ENCODE data around the gene ADGRD1.

The ADGRD1 gene

DNA sequence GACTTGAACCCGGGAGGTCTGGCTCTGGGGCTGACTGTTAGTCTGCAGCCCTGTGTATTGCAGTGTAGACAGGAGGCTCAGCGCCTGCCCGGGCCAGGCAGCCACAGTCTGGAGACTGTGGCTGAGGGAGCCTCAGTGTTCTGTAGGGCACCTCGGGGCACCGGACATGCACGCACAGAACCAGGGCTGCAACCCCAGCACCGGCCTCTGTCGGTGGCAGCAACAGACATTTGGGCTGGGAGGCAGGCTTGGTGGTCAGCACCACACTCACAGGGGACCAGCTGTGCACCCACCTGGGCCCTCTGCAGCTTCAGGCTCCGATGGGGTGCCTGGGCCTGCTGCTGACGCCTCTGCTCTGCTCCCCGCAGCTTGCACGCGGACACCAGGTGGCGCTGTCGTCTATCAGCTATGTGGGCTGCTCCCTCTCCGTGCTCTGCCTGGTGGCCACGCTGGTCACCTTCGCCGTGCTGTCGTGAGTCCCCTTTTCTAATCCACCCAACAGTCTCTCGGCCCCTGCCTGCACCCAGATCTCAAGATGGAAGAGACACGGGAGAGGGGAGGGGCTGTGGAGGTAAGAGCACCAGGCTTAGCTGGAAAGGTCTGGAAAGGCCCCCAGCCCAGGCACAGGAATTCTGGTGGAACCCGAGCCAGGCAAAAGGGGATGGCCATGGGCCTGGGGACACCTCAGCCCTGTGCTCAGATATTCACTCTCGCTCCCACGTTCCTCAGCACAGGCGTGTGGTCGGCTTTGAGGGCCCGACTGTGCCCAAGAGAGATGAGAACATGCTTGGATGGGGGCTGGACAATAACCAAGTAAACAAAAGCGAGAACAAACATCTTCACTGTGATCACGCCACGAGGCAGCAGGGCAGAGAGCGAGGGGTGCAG, 151.0 kb downstream of the ADGRD1 start:
- ATAC-seq (ENCODE audit: low read depth): peak; percentile 96
- Histone ChIP-seq H3K9me3 (ENCODE audit: severe bottlenecking) (no peaks in the 10 kb centered on the region), H3K27ac (ENCODE audit: poor library complexity, severe bottlenecking) (no peak overlapping the region), H3K4me3 (ENCODE audit: severe bottlenecking) (no peak overlapping the region), H3K27me3 (ENCODE audit: insufficient read depth, poor library complexity, severe bottlenecking) (no peaks in the 10 kb centered on the region), H3K4me1 (ENCODE audit: insufficient read depth, poor library complexity, severe bottlenecking) (no peaks in the 10 kb centered on the region), H3K36me3 (ENCODE audit: low read depth) (no peaks in the 10 kb centered on the region)
- TF ChIP-seq CTCF (IDR thresholded peaks at IDR 0.05; ENCODE audit: poor library complexity, severe bottlenecking): peak; percentile 90
- DNase-seq (ENCODE audit: low spot score): no peak

GRCh38 chr12:131105351-131105735, 151.6 kb downstream of the ADGRD1 start:
- ATAC-seq (ENCODE audit: low read depth): no peak
- TF ChIP-seq CTCF (IDR thresholded peaks at IDR 0.05; ENCODE audit: poor library complexity, severe bottlenecking): no peak
- Histone ChIP-seq H3K4me3 (ENCODE audit: severe bottlenecking) (no peak overlapping the region), H3K27me3 (ENCODE audit: insufficient read depth, poor library complexity, severe bottlenecking) (no peaks in the 10 kb centered on the region), H3K27ac (ENCODE audit: poor library complexity, severe bottlenecking) (no peak overlapping the region), H3K36me3 (ENCODE audit: low read depth) (no peaks in the 10 kb centered on the region), H3K9me3 (ENCODE audit: severe bottlenecking) (no peaks in the 10 kb centered on the region), H3K4me1 (ENCODE audit: insufficient read depth, poor library complexity, severe bottlenecking) (no peaks in the 10 kb centered on the region)
- DNase-seq (ENCODE audit: low spot score): no peak

DNA sequence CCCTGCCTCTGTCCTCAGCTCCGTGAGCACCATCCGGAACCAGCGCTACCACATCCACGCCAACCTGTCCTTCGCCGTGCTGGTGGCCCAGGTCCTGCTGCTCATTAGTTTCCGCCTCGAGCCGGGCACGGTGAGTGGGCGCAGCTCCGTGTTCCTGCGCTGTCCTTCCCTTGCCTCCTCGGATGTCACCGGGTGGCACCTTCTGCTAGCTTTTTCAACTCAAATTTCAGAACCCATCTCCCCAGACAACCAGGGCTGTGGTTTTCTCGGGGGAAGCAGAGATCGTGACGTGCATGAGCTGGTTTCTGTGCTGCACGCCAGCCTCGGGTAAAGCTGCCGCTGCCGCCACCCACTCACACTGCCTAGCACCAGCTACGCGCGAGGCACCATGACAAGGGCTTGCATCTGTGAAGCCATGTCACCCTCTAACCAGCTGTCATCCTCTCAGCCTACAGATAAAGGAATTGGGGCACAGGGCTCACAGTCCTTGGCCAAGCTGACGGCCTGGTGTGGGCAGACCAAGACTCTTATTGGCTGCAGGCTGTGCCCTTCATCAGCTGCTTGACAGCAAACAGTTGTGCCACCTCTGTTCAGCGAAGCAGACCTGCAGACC, 152.1 kb downstream of the ADGRD1 start:
- ATAC-seq (ENCODE audit: low read depth) (no peak), DNase-seq (ENCODE audit: low spot score) (no peak)
- Histone ChIP-seq H3K9me3 (ENCODE audit: severe bottlenecking) (no peaks in the 10 kb centered on the region), H3K36me3 (ENCODE audit: low read depth) (no peaks in the 10 kb centered on the region), H3K4me3 (ENCODE audit: severe bottlenecking) (no peak overlapping the region), H3K4me1 (ENCODE audit: insufficient read depth, poor library complexity, severe bottlenecking) (no peaks in the 10 kb centered on the region), H3K27ac (ENCODE audit: poor library complexity, severe bottlenecking) (no peak overlapping the region), H3K27me3 (ENCODE audit: insufficient read depth, poor library complexity, severe bottlenecking) (no peaks in the 10 kb centered on the region)
- TF ChIP-seq CTCF (IDR thresholded peaks at IDR 0.05; ENCODE audit: poor library complexity, severe bottlenecking): no peak

GRCh38 chr12:131106349-131106941, 152.7 kb downstream of the ADGRD1 start:
- no peak overlapping the region for H3K27ac ChIP-seq (ENCODE audit: poor library complexity, severe bottlenecking)
- TF ChIP-seq CTCF (IDR thresholded peaks at IDR 0.05; ENCODE audit: poor library complexity, severe bottlenecking): no peak
- no peaks in the 10 kb centered on the region for H3K36me3 ChIP-seq (ENCODE audit: low read depth)
- ATAC-seq (ENCODE audit: low read depth): no peak
- no peak for DNase-seq (ENCODE audit: low spot score)
- H3K9me3 ChIP-seq (ENCODE audit: severe bottlenecking): no peaks in the 10 kb centered on the region
- no peaks in the 10 kb centered on the region for H3K27me3 ChIP-seq (ENCODE audit: insufficient read depth, poor library complexity, severe bottlenecking)
- no peaks in the 10 kb centered on the region for H3K4me1 ChIP-seq (ENCODE audit: insufficient read depth, poor library complexity, severe bottlenecking)
- no peak overlapping the region for H3K4me3 ChIP-seq (ENCODE audit: severe bottlenecking)
